ENCODE results near the gene HMCN2.
A peak's percentile ranks its signal among the peaks of the same experiment; 100 is the strongest.

Gene HMCN2

GRCh38 chr9:130364619-130365322, 99.2 kb downstream of the HMCN2 start:
- no peak for DNase-seq (ENCODE audit: low read depth in 2 of 2)

GRCh38 chr9:130365323-130365721, 99.8 kb downstream of the HMCN2 start:
- DNase-seq (ENCODE audit: low read depth in 2 of 2): no peak

GRCh38 chr9:130366072-130366471, 100.5 kb downstream of the HMCN2 start:
- no peak for DNase-seq (ENCODE audit: low read depth in 2 of 2)

GRCh38 chr9:130366888-130367550, 101.5 kb downstream of the HMCN2 start:
- DNase-seq (ENCODE audit: low read depth in 2 of 2): no peak

GRCh38 chr9:130368631-130369103, 103.1 kb downstream of the HMCN2 start:
- peak in 1 of 2 donors; percentile 3 for DNase-seq (ENCODE audit: low read depth in 2 of 2)

DNA sequence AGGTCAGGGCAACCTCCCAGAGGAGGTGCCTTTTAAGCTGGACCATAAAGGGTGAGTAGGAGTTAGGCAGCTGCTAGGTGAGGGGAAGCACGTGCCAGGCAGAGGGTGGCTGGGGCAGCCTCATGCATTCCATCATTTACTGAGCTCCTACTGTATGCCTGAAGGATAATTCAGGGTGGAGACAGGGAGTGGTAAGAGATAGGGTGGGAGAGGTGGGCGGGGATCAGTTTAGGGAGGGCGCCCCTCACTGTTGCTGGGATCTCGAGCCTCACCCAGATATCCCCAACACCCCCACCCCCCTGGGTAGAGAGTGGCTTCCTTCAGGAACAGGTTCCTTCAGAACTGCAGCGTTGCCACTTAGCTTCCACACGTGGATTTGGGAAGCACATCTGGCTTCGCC, 104.7 kb downstream of the HMCN2 start:
- DNase-seq (ENCODE audit: low read depth in 2 of 2): no peak

- no peak for DNase-seq (ENCODE audit: low read depth in 2 of 2)
Measured at GRCh38 chr9:130371196-130371966, 105.8 kb downstream of the HMCN2 start.

GRCh38 chr9:130372057-130372456, 106.5 kb downstream of the HMCN2 start:
- DNase-seq (ENCODE audit: low read depth in 2 of 2): no peak

GRCh38 chr9:130373679-130374325, 108.2 kb downstream of the HMCN2 start:
- no peak for DNase-seq (ENCODE audit: low read depth in 2 of 2)

GRCh38 chr9:130377612-130378011, 112.1 kb downstream of the HMCN2 start:
- no peak for DNase-seq (ENCODE audit: low read depth in 2 of 2)

DNA sequence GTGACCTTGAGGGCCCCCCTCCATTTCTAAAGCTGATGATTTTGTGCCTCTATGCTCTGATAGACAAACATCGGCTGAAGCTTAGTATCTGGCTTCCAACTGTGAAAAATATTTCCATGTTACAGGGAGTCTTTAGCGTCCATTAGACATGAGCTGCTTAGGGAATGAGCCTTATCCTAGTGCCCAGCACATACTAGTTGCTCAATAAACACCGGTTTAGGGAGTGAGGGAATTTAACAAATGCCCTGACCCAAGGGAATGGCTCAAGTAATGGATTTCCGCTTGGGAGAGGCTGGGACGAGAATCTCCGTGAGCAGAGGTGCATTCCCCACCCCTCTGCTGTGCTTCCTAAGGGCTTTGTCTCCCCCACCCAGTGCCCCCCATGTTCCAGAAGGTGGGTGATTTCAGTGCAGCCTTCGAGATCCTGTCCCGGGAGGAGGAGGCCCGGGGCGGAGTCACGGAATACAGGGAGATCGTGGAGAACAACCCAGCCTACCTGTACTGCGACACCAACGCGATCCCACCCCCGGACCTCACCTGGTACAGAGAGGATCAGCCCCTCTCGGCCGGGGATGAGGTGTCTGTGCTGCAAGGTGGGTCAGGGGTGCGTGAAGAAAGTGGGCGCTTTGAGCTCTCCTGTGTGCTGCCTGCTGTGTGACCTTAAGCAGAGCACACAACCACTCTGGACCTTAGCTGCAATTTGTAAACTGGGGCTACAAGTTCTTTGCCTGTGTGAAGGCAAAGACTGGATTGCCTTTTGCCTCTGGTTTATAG, 113.5 kb downstream of the HMCN2 start:
- no peak for DNase-seq (ENCODE audit: low read depth in 2 of 2)

DNA sequence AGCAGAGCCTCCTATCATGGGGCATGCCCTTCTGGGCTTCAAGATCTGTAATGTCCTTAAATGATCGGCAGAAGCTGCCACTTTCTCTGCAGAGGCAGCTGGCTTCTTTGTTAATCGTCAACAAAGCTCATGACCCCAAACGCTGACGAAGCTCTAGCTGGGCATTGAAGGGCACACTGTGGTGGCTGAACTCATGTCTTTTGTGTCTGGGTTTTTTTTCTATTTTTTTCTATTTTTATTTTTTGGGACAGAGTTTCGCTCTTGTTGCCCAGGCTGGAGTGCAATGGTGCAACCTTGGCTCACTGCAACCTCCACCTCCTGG, 114.0 kb downstream of the HMCN2 start:
- no peak for DNase-seq (ENCODE audit: low read depth in 2 of 2)

DNA sequence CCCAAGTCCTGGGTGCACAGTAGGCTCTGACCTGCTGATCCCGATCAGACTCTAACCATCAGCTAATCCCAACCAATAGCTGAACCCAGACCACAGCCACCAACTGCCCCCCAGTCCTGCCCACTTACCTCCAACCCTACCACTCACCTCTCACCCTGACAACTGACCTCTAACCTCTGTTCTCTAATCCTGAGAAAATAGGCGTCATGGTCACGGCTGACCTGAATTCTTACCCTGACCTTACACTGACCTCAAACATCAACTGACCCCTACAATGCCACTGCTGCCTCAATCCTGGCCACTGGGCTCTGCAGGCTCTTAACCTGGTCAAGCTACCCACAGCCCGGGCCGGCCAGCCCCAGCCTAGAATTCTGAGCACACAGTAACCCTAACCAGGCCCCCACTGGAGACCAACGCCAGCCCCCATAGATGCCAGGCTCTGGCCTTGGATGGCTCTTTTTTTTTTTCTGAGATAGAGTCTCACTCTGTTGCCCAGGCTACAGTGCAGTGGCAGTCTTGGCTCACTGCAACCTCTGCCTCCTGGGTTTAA, 115.4 kb downstream of the HMCN2 start:
- no peak for DNase-seq (ENCODE audit: low read depth in 2 of 2)

- DNase-seq (ENCODE audit: low read depth in 2 of 2): no peak
Measured at GRCh38 chr9:130381660-130382059, 116.1 kb downstream of the HMCN2 start.

GRCh38 chr9:130382096-130382495, 116.5 kb downstream of the HMCN2 start:
- DNase-seq (ENCODE audit: low read depth in 2 of 2): no peak

- no peak for DNase-seq (ENCODE audit: low read depth in 2 of 2)
Measured at GRCh38 chr9:130382636-130383349, 117.2 kb downstream of the HMCN2 start.

- DNase-seq (ENCODE audit: low read depth in 2 of 2): no peak
Measured at GRCh38 chr9:130383350-130383715, 117.8 kb downstream of the HMCN2 start.

GRCh38 chr9:130383979-130384676, 118.6 kb downstream of the HMCN2 start:
- DNase-seq (ENCODE audit: low read depth in 2 of 2): no peak

DNA sequence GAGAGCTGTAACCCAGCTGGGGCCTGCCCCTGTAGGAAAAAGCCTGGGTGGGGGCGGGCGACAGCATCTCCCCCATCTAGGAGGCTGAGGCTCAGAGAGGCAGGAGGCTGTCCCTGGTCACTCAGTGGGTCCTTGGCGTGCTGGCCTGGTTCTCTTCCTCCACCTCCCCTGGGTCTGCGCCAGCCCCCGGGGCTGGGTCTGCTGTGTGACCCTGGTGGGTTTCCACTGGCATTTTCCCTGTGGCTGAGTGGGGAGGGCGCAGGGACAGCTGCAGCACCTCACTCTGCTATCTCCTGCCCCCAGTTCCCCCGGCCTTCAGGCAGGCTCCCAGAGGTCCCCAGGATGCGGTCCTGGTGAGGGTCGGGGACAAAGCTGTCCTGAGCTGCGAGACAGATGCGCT, 119.7 kb downstream of the HMCN2 start:
- DNase-seq (ENCODE audit: low read depth in 2 of 2): no peak

GRCh38 chr9:130387398-130387797, 121.8 kb downstream of the HMCN2 start:
- no peak for DNase-seq (ENCODE audit: low read depth in 2 of 2)
